ENCODE results near the gene CCDC77. TPM values are rescaled to one million over a fixed set of nuclear protein-coding genes. Genes with fewer than 3 reads are reported as not detected.
"Not testable (repeated sequence)": the region's sequence is repeated elsewhere in the genome, so short reads cannot be mapped to it uniquely, and the experiment has no call there.

Gene CCDC77
- 7.4 TPM for polyA plus RNA-seq

GRCh38 chr12:401235-402028 is at the start of gene CCDC77:
Gene CCDC77, plus strand, starts transcription at chr12:401644. Its CDS starts 7,740 bp downstream, at chr12:409384.
- Mint-ChIP-seq H3K36me3 (peaks cover 2% of the 10 kb centered on the region), H3K9me3 (no peaks in the 10 kb centered on the region), H3K4me3 (no peak within 1 kb of the TSS), H3K27ac (no peak within 1 kb of the TSS), H3K4me1 (peaks cover 0 to 3% (median 1%) of the 10 kb centered on the region in 3 donors), H3K27me3 (no peaks in the 10 kb centered on the region)

- H3K36me3 Mint-ChIP-seq, result peaks cover 29% of the 10 kb centered on the region
- H3K27me3 Mint-ChIP-seq, result no peaks in the 10 kb centered on the region
- peaks cover 3 to 5% (median 4%) of the 10 kb centered on the region in 3 donors for H3K4me1 Mint-ChIP-seq
- peaks cover 0 to 4% (median 2%) of the 10 kb centered on the region in 3 donors for H3K9me3 Mint-ChIP-seq
- H3K4me3 Mint-ChIP-seq, result no peak overlapping the region
- H3K27ac Mint-ChIP-seq, result no peak overlapping the region
Observed at GRCh38 chr12:356276-356988, 45.0 kb upstream of the CCDC77 start.

- Mint-ChIP-seq H3K27me3 (no peaks in the 10 kb centered on the region), H3K27ac (no peak overlapping the region), H3K9me3 (peaks cover 0 to 4% (median 2%) of the 10 kb centered on the region in 3 donors), H3K4me1 (peaks cover 4 to 6% (median 5%) of the 10 kb centered on the region in 3 donors), H3K4me3 (peak overlapping the region in 1 of 4 donors; percentile 74), H3K36me3 (peaks cover 24% of the 10 kb centered on the region)
Observed at GRCh38 chr12:359091-359490, 42.4 kb upstream of the CCDC77 start.

- H3K27me3 Mint-ChIP-seq, result no peaks in the 10 kb centered on the region
- H3K36me3 Mint-ChIP-seq, result peaks cover 27% of the 10 kb centered on the region
- no peak overlapping the region for H3K4me3 Mint-ChIP-seq
- no peak overlapping the region for H3K27ac Mint-ChIP-seq
- H3K9me3 Mint-ChIP-seq, result peaks cover 0 to 3% (median 0%) of the 10 kb centered on the region in 3 donors
- peaks cover 1 to 10% (median 2%) of the 10 kb centered on the region in 3 donors for H3K4me1 Mint-ChIP-seq
Observed at GRCh38 chr12:366820-367219, 34.6 kb upstream of the CCDC77 start.

GRCh38 chr12:367972-368371 is 33.5 kb upstream of the CCDC77 start:
- Mint-ChIP-seq H3K27me3 (no peaks in the 10 kb centered on the region), H3K27ac (no peak overlapping the region), H3K4me3 (no peak overlapping the region), H3K4me1 (peaks cover 0 to 10% (median 1%) of the 10 kb centered on the region in 3 donors), H3K9me3 (peaks cover 0 to 6% (median 0%) of the 10 kb centered on the region in 3 donors), H3K36me3 (peaks cover 27% of the 10 kb centered on the region)

GRCh38 chr12:370739-371485 is 30.5 kb upstream of the CCDC77 start:
- peaks cover 28% of the 10 kb centered on the region for H3K36me3 Mint-ChIP-seq
- H3K4me3 Mint-ChIP-seq, H3K27me3 Mint-ChIP-seq, H3K4me1 Mint-ChIP-seq, H3K9me3 Mint-ChIP-seq: not testable (repeated sequence)
- H3K27ac Mint-ChIP-seq, result peak overlapping the region in 1 of 3 donors; percentile 16

- H3K36me3 Mint-ChIP-seq, result peaks cover 7% of the 10 kb centered on the region
- peaks cover 0 to 1% (median 0%) of the 10 kb centered on the region in 3 donors for H3K9me3 Mint-ChIP-seq
- peak overlapping the region in 2 of 4 donors; percentile 25 to 100 for H3K4me3 Mint-ChIP-seq
- H3K4me1 Mint-ChIP-seq, result peaks cover 17 to 31% (median 30%) of the 10 kb centered on the region in 3 donors
- H3K27ac Mint-ChIP-seq, result no peak overlapping the region
- no peaks in the 10 kb centered on the region for H3K27me3 Mint-ChIP-seq
Observed at GRCh38 chr12:386651-387050, 14.8 kb upstream of the CCDC77 start.

GRCh38 chr12:388012-388411 is 13.4 kb upstream of the CCDC77 start:
- peaks cover 0 to 1% (median 0%) of the 10 kb centered on the region in 3 donors for H3K9me3 Mint-ChIP-seq

GRCh38 chr12:388541-389141 is 12.8 kb upstream of the CCDC77 start:
- Mint-ChIP-seq H3K36me3 (peaks cover 7% of the 10 kb centered on the region), H3K4me1 (peaks cover 15 to 31% (median 30%) of the 10 kb centered on the region in 3 donors)

More at GRCh38 chr12:388012-388411, 13.4 kb upstream of the CCDC77 start:
- Mint-ChIP-seq H3K27me3 (no peaks in the 10 kb centered on the region), H3K27ac (peak overlapping the region; percentile 94 to 99 (median 96)), H3K4me1 (peaks cover 15 to 31% (median 30%) of the 10 kb centered on the region in 3 donors), H3K4me3 (peak overlapping the region; percentile 93 to 100 (median 98)), H3K36me3 (peaks cover 7% of the 10 kb centered on the region)

GRCh38 chr12:389142-390096 is 12.0 kb upstream of the CCDC77 start, which contains the start of gene KDM5A:
Gene KDM5A, minus strand, starts transcription at chr12:389320. Its CDS starts 229 bp downstream, at chr12:389091.
- Mint-ChIP-seq H3K4me1 (peaks cover 15 to 31% (median 27%) of the 10 kb centered on the region in 3 donors), H3K9me3 (peaks cover 0 to 1% (median 0%) of the 10 kb centered on the region in 3 donors), H3K4me3 (peak within 1 kb of the TSS; percentile 93 to 100 (median 98)), H3K36me3 (peaks cover 7% of the 10 kb centered on the region), H3K27me3 (no peaks in the 10 kb centered on the region), H3K27ac (peak within 1 kb of the TSS; percentile 94 to 99 (median 96))

More at GRCh38 chr12:388541-389141, 12.8 kb upstream of the CCDC77 start:
- no peaks in the 10 kb centered on the region for H3K27me3 Mint-ChIP-seq
- H3K27ac Mint-ChIP-seq, result peak overlapping the region; percentile 94 to 99 (median 96)
- peak overlapping the region; percentile 93 to 100 (median 98) for H3K4me3 Mint-ChIP-seq
- H3K9me3 Mint-ChIP-seq, result peaks cover 0 to 1% (median 0%) of the 10 kb centered on the region in 3 donors

GRCh38 chr12:400828-401227 is 616 bp upstream of the CCDC77 start:
- H3K4me1 Mint-ChIP-seq, result peaks cover 0 to 2% (median 1%) of the 10 kb centered on the region in 3 donors
- H3K9me3 Mint-ChIP-seq, result no peaks in the 10 kb centered on the region
- H3K27me3 Mint-ChIP-seq, result no peaks in the 10 kb centered on the region
- peaks cover 2% of the 10 kb centered on the region for H3K36me3 Mint-ChIP-seq
- no peak overlapping the region for H3K27ac Mint-ChIP-seq
- H3K4me3 Mint-ChIP-seq, result no peak overlapping the region

- Mint-ChIP-seq H3K27me3 (no peaks in the 10 kb centered on the region), H3K4me1 (peaks cover 0 to 3% (median 1%) of the 10 kb centered on the region in 3 donors), H3K9me3 (no peaks in the 10 kb centered on the region), H3K4me3 (no peak overlapping the region), H3K27ac (no peak overlapping the region), H3K36me3 (peaks cover 2% of the 10 kb centered on the region)
Observed at GRCh38 chr12:402029-402389, 565 bp downstream of the CCDC77 start.

- H3K27ac Mint-ChIP-seq, result no peak overlapping the region
Observed at GRCh38 chr12:414859-415258, 13.4 kb downstream of the CCDC77 start.

More at GRCh38 chr12:414859-415258, 13.4 kb downstream of the CCDC77 start:
- Mint-ChIP-seq H3K4me1 (peaks cover 0 to 6% (median 0%) of the 10 kb centered on the region in 3 donors), H3K27me3 (no peaks in the 10 kb centered on the region), H3K9me3 (no peaks in the 10 kb centered on the region), H3K4me3 (no peak overlapping the region), H3K36me3 (peaks cover 18% of the 10 kb centered on the region)
